OCI-LY7 (cell line): ENCODE results near the gene HIGD1C.

Experiments used
- CTCF ChIP-seq: fragments of 200-600 bp; sonication (generic); conservative IDR thresholded peaks from 2 replicates; pipeline ENCODE4 v1.5.1; 2014; ENCODE audit warnings: mild to moderate bottlenecking, antibody characterized with exemption, low read length, moderate library complexity, mixed read lengths
- EZH2phosphoT487 ChIP-seq: fragments of 200-600 bp; sonication (generic); IDR thresholded peaks from 2 replicates; pipeline ENCODE4 v1.6.1; 2018; ENCODE audit warnings: low read depth, borderline replicate concordance, mild to moderate bottlenecking, mixed run types, antibody characterized with exemption, low read length, moderate library complexity, mixed read lengths

GRCh38 chr12:50914872-50915484, 37.4 kb upstream of the HIGD1C start:
- no peak for TF ChIP-seq CTCF
- no peak for TF ChIP-seq EZH2phosphoT487
